SJCRH30 (cell line): ENCODE results near the gene ZNF112. TPM values are rescaled to one million over a fixed set of nuclear protein-coding genes. Genes with fewer than 3 reads are reported as not detected.
A peak's percentile ranks its signal among the peaks of the same experiment; 100 is the strongest.

ENCODE experiments used
- DNase-seq, 2 experiments: peaks; one replicate each; pipeline ENCODE4 v3.0.0-alpha.2; 2015 to 2020
- H3K27ac ChIP-seq: fragments of 250-450 bp; sonication (Bioruptor Pico); 2 replicates; pipeline ENCODE4 v1.5.1; 2020; ENCODE audit warnings: mild to moderate bottlenecking, moderate library complexity
- H3K27me3 ChIP-seq: fragments of 250-450 bp; sonication (Bioruptor Pico); 2 replicates; pipeline ENCODE4 v1.5.1; 2020; ENCODE audit warnings: mild to moderate bottlenecking, moderate library complexity
- H3K36me3 ChIP-seq: fragments of 250-450 bp; sonication (Bioruptor Pico); 2 replicates; pipeline ENCODE4 v1.5.1; 2020; ENCODE audit warnings: mild to moderate bottlenecking, moderate library complexity
- H3K4me1 ChIP-seq: fragments of 250-450 bp; sonication (Bioruptor Pico); 2 replicates; pipeline ENCODE4 v1.5.1; 2020; ENCODE audit warnings: mild to moderate bottlenecking, moderate library complexity
- H3K4me3 ChIP-seq: fragments of 250-450 bp; sonication (Bioruptor Pico); 2 replicates; pipeline ENCODE4 v1.5.1; 2020; ENCODE audit warnings: mild to moderate bottlenecking, moderate library complexity
- H3K9me3 ChIP-seq: fragments of 250-450 bp; sonication (Bioruptor Pico); replicated peaks from 2 replicates; pipeline ENCODE4 v1.5.1; 2020; ENCODE audit warnings: mild to moderate bottlenecking, moderate library complexity
- total RNA-seq: library from RNA; depleted of rRNA; stranded (reverse); fragments of >200 nt; shearing (Covaris generic); gene quantifications from 2 replicates; pipeline ENCODE4 v1.2.3, GENCODE V29; 2014; rRNA removed

The ZNF112 gene
- total RNA-seq, 1 experiment from 2014 or later, result 11.7 TPM

DNA sequence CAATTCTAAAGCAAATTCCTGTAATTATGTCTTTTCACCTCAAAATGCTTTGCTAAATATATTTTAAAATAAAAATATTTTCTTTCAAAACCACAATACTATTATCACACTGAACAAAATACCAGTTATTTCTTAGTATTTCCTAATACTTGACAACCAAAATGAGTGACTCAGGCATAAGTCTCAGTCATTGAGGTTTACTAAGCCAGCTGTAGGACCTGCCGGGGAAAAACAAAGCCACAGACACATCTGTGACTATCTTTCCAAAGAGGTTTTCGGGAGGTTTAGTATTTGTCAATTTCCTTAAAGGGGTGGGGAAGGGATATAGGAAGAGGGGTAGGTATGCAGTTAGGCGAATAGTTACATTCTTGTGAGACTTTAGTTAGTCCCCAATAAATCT lies 48.5 kb downstream of the ZNF112 start:
- Histone ChIP-seq H3K4me3 (no peak overlapping the region), H3K9me3 (0 out of 2 replicates have a peak, but pooled peaks cover 2% of the 10 kb centered on the region), H3K27ac (peak overlapping the region; percentile 77), H3K27me3 (no peaks in the 10 kb centered on the region), H3K36me3 (no peaks in the 10 kb centered on the region), H3K4me1 (peaks cover 19% of the 10 kb centered on the region)
- DNase-seq, result peak; percentile 17 to 40

DNA sequence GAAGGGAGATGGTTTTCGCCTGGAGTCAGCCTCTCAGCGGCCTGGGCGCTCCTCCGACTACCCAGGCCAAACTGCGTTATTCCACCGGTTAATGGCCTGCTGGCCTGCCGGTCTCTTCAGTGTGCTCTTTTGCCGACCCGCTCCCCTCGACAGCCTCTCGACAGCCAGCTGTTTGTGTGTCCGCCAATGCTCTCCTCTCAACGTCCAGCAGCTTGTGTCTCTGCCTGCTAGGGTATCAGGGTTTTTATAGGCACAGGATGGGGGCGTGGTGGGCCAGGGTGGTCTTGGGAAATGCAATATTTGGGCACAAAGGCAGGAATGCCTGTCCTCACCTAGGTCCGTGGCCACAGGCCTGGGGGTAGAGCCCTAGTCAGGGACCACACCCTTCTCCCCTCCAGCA lies 50.2 kb downstream of the ZNF112 start:
- no peak overlapping the region for H3K4me3 ChIP-seq
- peaks cover 10% of the 10 kb centered on the region; the same call in 1 of the 2 replicates for H3K36me3 ChIP-seq
- no peaks in the 10 kb centered on the region for H3K9me3 ChIP-seq
- peaks cover 19% of the 10 kb centered on the region for H3K4me1 ChIP-seq
- no peaks in the 10 kb centered on the region for H3K27me3 ChIP-seq
- DNase-seq, result no peak
- H3K27ac ChIP-seq, result no peak overlapping the region

- DNase-seq, result no peak
- Histone ChIP-seq H3K4me1 (peaks cover 19% of the 10 kb centered on the region), H3K27ac (no peak overlapping the region), H3K4me3 (peak overlapping the region; percentile 64; the same call in 1 of the 2 replicates), H3K36me3 (peaks cover 13% of the 10 kb centered on the region), H3K9me3 (no peaks in the 10 kb centered on the region), H3K27me3 (no peaks in the 10 kb centered on the region)
Observed at GRCh38 chr19:44305457-44305856, 51.0 kb downstream of the ZNF112 start.

DNA sequence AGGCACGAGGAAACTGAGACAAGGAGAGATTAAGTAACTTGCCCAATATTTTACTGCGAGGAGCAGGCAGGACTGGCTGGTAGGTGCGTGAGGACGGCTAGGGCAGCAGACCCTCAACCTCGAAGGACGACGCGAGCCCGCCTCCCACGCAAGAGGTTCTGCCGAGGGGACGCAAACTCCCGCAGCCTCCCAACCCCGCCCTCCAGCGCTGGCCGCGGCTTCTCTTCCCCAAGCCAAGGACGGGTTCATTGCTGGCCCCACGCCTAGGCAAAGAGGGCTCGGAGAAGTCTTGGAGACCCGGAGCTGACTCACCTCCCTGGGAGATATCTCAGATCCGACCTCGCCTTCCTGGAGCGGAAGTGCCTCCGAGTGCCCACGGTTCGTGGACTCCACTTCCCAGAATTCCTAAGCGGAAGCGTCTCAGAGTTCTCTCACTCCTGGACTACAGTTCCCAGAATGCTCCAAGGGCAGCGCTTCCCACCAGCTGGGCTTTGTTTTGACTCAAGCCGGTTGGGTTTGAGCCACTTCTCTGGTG lies 51.8 kb downstream of the ZNF112 start, which contains the start of gene ZNF235:
ZNF235 (minus strand) TSS at position 367 of the 535 bp plus-strand sequence. CDS start 1,621 bp downstream, outside the sequence.
- Histone ChIP-seq H3K36me3 (peaks cover 17% of the 10 kb centered on the region), H3K9me3 (no peaks in the 10 kb centered on the region), H3K4me1 (peaks cover 13% of the 10 kb centered on the region), H3K4me3 (peak within 1 kb of the TSS; percentile 64), H3K27ac (peak within 1 kb of the TSS; percentile 73), H3K27me3 (no peaks in the 10 kb centered on the region)
- peak; percentile 92 to 95 for DNase-seq

DNA sequence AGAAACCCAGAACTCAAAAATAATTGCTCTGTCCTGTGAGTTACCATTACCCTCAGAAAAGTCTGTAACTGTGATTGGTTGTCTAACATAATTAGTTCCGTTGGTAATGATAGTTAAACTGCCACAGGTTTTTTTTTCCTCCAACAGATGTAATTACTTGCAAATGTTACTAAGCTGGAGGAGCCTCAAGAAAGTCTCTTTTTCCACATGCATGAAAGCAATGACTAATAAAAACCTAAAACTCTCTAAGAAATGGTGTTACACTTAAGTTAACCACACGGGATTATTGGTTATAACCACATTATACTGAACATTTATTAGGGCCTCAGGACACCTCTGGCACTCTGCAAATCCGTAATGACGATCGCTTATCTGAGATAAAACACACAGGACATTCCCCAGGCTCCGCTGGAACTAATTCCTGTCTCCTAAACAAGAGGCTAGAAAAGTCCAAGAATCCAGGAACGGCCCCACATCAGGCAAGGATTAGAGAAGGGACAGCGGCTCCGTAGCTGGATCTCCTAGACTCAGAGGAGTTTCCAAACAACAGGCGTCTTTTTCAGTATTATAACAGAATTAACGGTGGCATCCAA lies 52.4 kb downstream of the ZNF112 start:
- Histone ChIP-seq H3K36me3 (peaks cover 23% of the 10 kb centered on the region), H3K4me1 (peaks cover 7% of the 10 kb centered on the region), H3K27me3 (no peaks in the 10 kb centered on the region), H3K27ac (peak overlapping the region; percentile 73), H3K9me3 (no peaks in the 10 kb centered on the region), H3K4me3 (peak overlapping the region; percentile 64)
- DNase-seq, result peak; percentile 47 to 57

DNA sequence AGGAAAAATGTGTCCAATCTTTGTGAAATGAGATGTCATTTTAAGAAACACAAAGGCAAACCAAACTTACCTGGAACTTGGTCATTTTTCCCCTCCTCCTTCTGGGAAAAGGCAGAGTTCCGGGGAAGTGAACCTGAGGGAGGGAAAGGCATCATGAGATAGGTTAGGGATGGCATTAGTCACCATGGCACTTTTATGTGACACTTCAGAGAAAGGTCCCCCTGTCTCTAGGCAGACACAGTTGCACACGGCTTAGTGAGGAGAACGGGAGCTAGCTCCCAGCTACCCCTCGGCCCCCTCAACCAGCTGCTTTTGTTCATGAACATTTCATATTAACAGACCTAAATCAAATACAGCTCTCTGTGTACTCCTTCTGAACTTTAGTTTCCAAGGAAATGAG lies 53.2 kb downstream of the ZNF112 start:
- H3K27me3 ChIP-seq, result no peaks in the 10 kb centered on the region
- peak in 1 of 2 experiments; percentile 19 for DNase-seq
- H3K4me1 ChIP-seq, result peaks cover 2% of the 10 kb centered on the region
- peak overlapping the region; percentile 64; the same call in 1 of the 2 replicates for H3K4me3 ChIP-seq
- H3K27ac ChIP-seq, result no peak overlapping the region
- no peaks in the 10 kb centered on the region for H3K9me3 ChIP-seq
- peaks cover 31% of the 10 kb centered on the region for H3K36me3 ChIP-seq

- Histone ChIP-seq H3K9me3 (0 out of 2 replicates have a peak, but pooled peaks cover 3% of the 10 kb centered on the region), H3K4me3 (no peak overlapping the region), H3K27me3 (no peaks in the 10 kb centered on the region), H3K27ac (no peak overlapping the region), H3K4me1 (no peaks in the 10 kb centered on the region), H3K36me3 (peaks cover 30% of the 10 kb centered on the region)
- DNase-seq, result no peak
Observed at GRCh38 chr19:44284968-44285367, 71.5 kb downstream of the ZNF112 start.

GRCh38 chr19:44282846-44283245 lies 73.6 kb downstream of the ZNF112 start:
- DNase-seq, result no peak
- no peaks in the 10 kb centered on the region for H3K4me1 ChIP-seq
- H3K36me3 ChIP-seq, result peaks cover 9% of the 10 kb centered on the region
- H3K4me3 ChIP-seq, result no peak overlapping the region
- 0 out of 2 replicates have a peak, but pooled peaks cover 3% of the 10 kb centered on the region for H3K9me3 ChIP-seq
- no peaks in the 10 kb centered on the region for H3K27me3 ChIP-seq
- H3K27ac ChIP-seq, result no peak overlapping the region

DNA sequence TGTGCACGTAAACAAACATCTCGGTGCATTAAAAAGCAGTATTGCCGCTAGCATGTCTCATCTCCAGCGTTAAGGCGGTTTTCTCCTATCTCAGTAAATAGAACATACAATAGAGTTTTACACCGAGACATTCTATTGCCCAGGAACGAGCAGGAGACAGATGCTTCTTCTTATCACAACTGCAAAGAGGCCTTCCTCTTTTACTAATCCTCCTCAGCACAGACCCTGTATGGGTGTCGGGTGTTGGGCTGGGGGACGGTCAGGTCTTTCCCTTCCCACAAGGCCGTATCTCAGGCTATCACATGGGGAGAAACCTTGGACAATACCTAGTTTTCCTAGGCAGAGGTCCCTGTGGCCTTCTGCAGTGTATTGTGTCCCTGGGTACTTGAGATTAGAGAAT lies 75.6 kb downstream of the ZNF112 start:
- Histone ChIP-seq H3K4me3 (no peak overlapping the region), H3K27ac (no peak overlapping the region), H3K27me3 (no peaks in the 10 kb centered on the region), H3K36me3 (no peaks in the 10 kb centered on the region; the same call in 1 of the 2 replicates), H3K9me3 (0 out of 2 replicates have a peak, but pooled peaks cover 3% of the 10 kb centered on the region), H3K4me1 (no peaks in the 10 kb centered on the region)
- DNase-seq, result no peak

GRCh38 chr19:44278181-44278690 lies 78.2 kb downstream of the ZNF112 start:
- H3K27ac ChIP-seq, result no peak overlapping the region
- H3K27me3 ChIP-seq, result no peaks in the 10 kb centered on the region
- H3K36me3 ChIP-seq, result peaks cover 8% of the 10 kb centered on the region; the same call in 1 of the 2 replicates
- DNase-seq, result no peak
- 0 out of 2 replicates have a peak, but pooled peaks cover 5% of the 10 kb centered on the region for H3K9me3 ChIP-seq
- H3K4me1 ChIP-seq, result no peaks in the 10 kb centered on the region
- H3K4me3 ChIP-seq, result no peak overlapping the region

GRCh38 chr19:44277331-44277730 lies 79.1 kb downstream of the ZNF112 start:
- H3K4me3 ChIP-seq, result no peak overlapping the region
- H3K36me3 ChIP-seq, result peaks cover 8% of the 10 kb centered on the region; the same call in 1 of the 2 replicates
- H3K4me1 ChIP-seq, result no peaks in the 10 kb centered on the region
- 0 out of 2 replicates have a peak, but pooled peaks cover 5% of the 10 kb centered on the region for H3K9me3 ChIP-seq
- no peak for DNase-seq
- H3K27ac ChIP-seq, result no peak overlapping the region
- H3K27me3 ChIP-seq, result no peaks in the 10 kb centered on the region

Other genes starting within 250 kb of the ZNF112 start
- 5.1 and 6.3 TPM in 2 replicates for gene ZNF225, start 243.3 kb downstream of the ZNF112 start, total RNA-seq
- 10.5 and 11.6 TPM in 2 replicates for gene ZNF234, start 215.1 kb downstream of the ZNF112 start, total RNA-seq
- gene ZNF226, start 191.6 kb downstream of the ZNF112 start, total RNA-seq, result 14.8 and 18.0 TPM in 2 replicates
- 20.2 and 22.0 TPM in 2 replicates for gene ZNF227, start 144.1 kb downstream of the ZNF112 start, total RNA-seq
- 0.08 TPM in 2 replicates for gene ZNF233, start 96.8 kb downstream of the ZNF112 start, total RNA-seq
- 8.0 and 8.2 TPM in 2 replicates for gene ZNF235, start 51.7 kb downstream of the ZNF112 start, total RNA-seq
- 1.3 and 2.0 TPM in 2 replicates for gene ZNF285, start 44.9 kb upstream of the ZNF112 start, total RNA-seq
- not detected in 2 replicates for gene ZNF229, start 91.8 kb upstream of the ZNF112 start, total RNA-seq
- 12.3 and 13.9 TPM in 2 replicates for gene ZNF180, start 143.8 kb upstream of the ZNF112 start, total RNA-seq
- gene CEACAM20, start 173.0 kb upstream of the ZNF112 start, total RNA-seq, result not detected in 2 replicates